Panc1 (cell line): ENCODE data around the gene OIP5. TPM values are rescaled to one million over a fixed set of nuclear protein-coding genes. Genes with fewer than 3 reads are reported as not detected.
A peak's percentile ranks its signal among the peaks of the same experiment; 100 is the strongest.

ENCODE experiments used
- ATAC-seq: fragments of 200-7000 bp; cut with Tn5 transposase; 2 replicates; pipeline ENCODE4 v1.9.1; 2020; ENCODE audit warnings: mild to moderate bottlenecking, moderate library complexity
- BruUV-seq: library from RNA; stranded (reverse); fragments of 400-500 nt; replicated peaks from 2 replicates; lab custom pipeline; 2021; lab: Mats Ljungman, UMichigan
- CTCF ChIA-PET: fragments of 300-600 bp; sonication (Branson Sonifier 250); formaldehyde crosslinking; loops from one replicate; lab custom pipeline; 2022; ENCODE audit warnings: antibody characterized with exemption; lab: Charles Lee
- POLR2A ChIA-PET: fragments of 300-600 bp; sonication (Branson Sonifier 250); formaldehyde crosslinking; loops from one replicate; lab custom pipeline; 2022; ENCODE audit warnings: antibody characterized with exemption; lab: Charles Lee
- DNase-seq: peaks from one replicate; pipeline ENCODE4 v3.0.0-alpha.2; 2010; ENCODE audit warnings: low read depth, low spot score
- H3K27ac ChIP-seq: 2 replicates; pipeline ENCODE4 v1.5.1; 2011; ENCODE audit warnings: mild to moderate bottlenecking, low read length, inconsistent platforms
- H3K27me3 ChIP-seq: fragments of 200-500 bp; sonication (Bioruptor generic); 2 replicates; pipeline ENCODE4 v1.6.0; 2014; ENCODE audit warnings: low read length, inconsistent platforms; ENCODE audit not compliant: control insufficient read depth, insufficient read depth
- H3K36me3 ChIP-seq: fragments of 200-500 bp; sonication (Bioruptor generic); 2 replicates; pipeline ENCODE4 v1.5.1; 2014; ENCODE audit warnings: inconsistent platforms, mild to moderate bottlenecking, low read length, moderate library complexity; ENCODE audit not compliant: control insufficient read depth, insufficient read depth
- H3K4me1 ChIP-seq: 2 replicates; pipeline ENCODE4 v1.5.1; 2011; ENCODE audit warnings: inconsistent platforms, mild to moderate bottlenecking, low read length, moderate library complexity; ENCODE audit not compliant: control insufficient read depth, insufficient read depth
- H3K4me3 ChIP-seq, 2 experiments: 2 replicates each; pipeline ENCODE4 v1.5.1; 2011 to 2012; ENCODE audit warnings: low read depth in 2 of 2, low read length in 2 of 2, mild to moderate bottlenecking in 2 of 2, inconsistent platforms in 1 of 2, moderate library complexity in 1 of 2
- H3K9me3 ChIP-seq: fragments of 200-500 bp; sonication (Bioruptor generic); 2 replicates; pipeline ENCODE4 v1.5.1; 2014; ENCODE audit warnings: low read depth, mild to moderate bottlenecking, inconsistent platforms, low read length, moderate library complexity; ENCODE audit not compliant: control insufficient read depth, insufficient read depth
- POLR2AphosphoS5 ChIP-seq: IDR thresholded peaks from 2 replicates; pipeline ENCODE4 v1.6.1; 2012; ENCODE audit warnings: mild to moderate bottlenecking, low read depth, low read length, moderate library complexity
- REST ChIP-seq, 2 experiments: IDR thresholded peaks; 2 replicates each; pipeline ENCODE4 v1.6.1; 2011 to 2012; ENCODE audit warnings: low read depth in 2 of 2, control low read depth in 1 of 2, low read length in 1 of 2, mild to moderate bottlenecking in 1 of 2, moderate library complexity in 1 of 2; ENCODE audit not compliant: insufficient read depth in 1 of 2
- SIN3A ChIP-seq: IDR thresholded peaks from 2 replicates; pipeline ENCODE4 v1.6.1; 2012; ENCODE audit warnings: low read depth, mild to moderate bottlenecking, low read length, moderate library complexity, borderline replicate concordance; ENCODE audit not compliant: insufficient read depth
- in situ Hi-C: cut with HindIII; loops from 2 replicates; pipeline ENCODE4 v1.10.0; 2016; ENCODE audit warnings: low sequenced_read_pairs, low pct_unique_long_range_greater_than_20kb
- intact Hi-C: fragments of 100-400 bp; cut with micrococcal nuclease; formaldehyde crosslinking; loops from one replicate; pipeline ENCODE4 v1.10.0; 2022; ENCODE audit not compliant: unreplicated experiment
- total RNA-seq: library from RNA; stranded (reverse); gene quantifications from one replicate; pipeline ENCODE4 v1.2.1, GENCODE V29; 2021; ENCODE audit not compliant: unreplicated experiment
- TF ChIP-seq, protein P1 (sequence below): fragments of 450-650 bp; IDR thresholded peaks from 2 replicates; pipeline ENCODE4 v1.5.1; 2017; ENCODE audit warnings: mild to moderate bottlenecking

OIP5 gene
- total RNA-seq, 1 experiment from 2014 or later, result 26.7 TPM

DNA sequence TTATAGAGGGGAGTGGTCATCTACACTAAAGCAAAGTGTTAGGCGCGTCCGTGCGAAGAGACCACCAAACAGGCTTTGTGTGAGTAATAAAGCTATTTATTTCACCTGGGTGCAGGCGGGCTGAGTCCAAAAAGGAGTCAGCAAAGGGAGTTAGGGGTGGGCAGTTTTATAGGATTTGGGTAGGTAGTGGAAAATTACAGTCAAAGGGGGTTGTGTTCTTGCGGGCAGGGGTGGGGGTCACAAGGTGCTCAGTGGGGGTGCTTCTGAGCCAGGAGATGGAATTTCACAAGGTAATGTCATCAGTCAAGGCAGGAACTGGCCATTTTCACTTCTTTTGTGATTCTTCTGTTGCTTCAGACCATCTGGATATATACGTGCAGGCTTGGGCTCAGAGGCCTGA, 47.1 kb downstream of the OIP5 start:
- H3K4me1 ChIP-seq, result peaks cover 2% of the 10 kb centered on the region
- in situ Hi-C loops, result no loop called here
- intact Hi-C loops, result no loop called here
- ChIA-PET CTCF (no interaction called here), POLR2A (interaction anchor here (1.0 kb wide), 1 partner anchor 33 kb away, joined by 10 read pairs; no protein-coding TSS in a partner anchor)
- no peak for ATAC-seq
- DNase-seq, result no peak
- peak overlapping the region; percentile 98 for H3K27ac ChIP-seq
- peaks cover 19% of the 10 kb centered on the region for H3K36me3 ChIP-seq
- H3K9me3 ChIP-seq, result no peaks in the 10 kb centered on the region
- H3K4me3 ChIP-seq, result peak overlapping the region; percentile 93 to 95
- TF ChIP-seq POLR2AphosphoS5, result no peak
- BruUV-seq, result no TSS peak
- no peaks in the 10 kb centered on the region for H3K27me3 ChIP-seq

- no peaks in the 10 kb centered on the region for H3K9me3 ChIP-seq
- peak overlapping the region; percentile 98 for H3K27ac ChIP-seq
- in situ Hi-C loops, result no loop called here
- POLR2A ChIA-PET, result interaction anchor here (1.0 kb wide), 1 partner anchor 34 kb away, joined by 10 read pairs; no protein-coding TSS in a partner anchor
- intact Hi-C loops, result no loop called here
- peaks cover 2% of the 10 kb centered on the region for H3K4me1 ChIP-seq
- DNase-seq (no peak), ATAC-seq (peak; percentile 1; the same call in 1 of the 2 replicates)
- CTCF ChIA-PET, result interaction anchor here (0.5 kb wide), 1 partner anchor 100 kb away, joined by 4 read pairs; no protein-coding TSS in a partner anchor
- TF ChIP-seq POLR2AphosphoS5 (no peak), SIN3A (no peak), REST (IDR thresholded peaks at IDR 0.05; ENCODE audit: insufficient read depth in 1 of 2, low read depth in 2 of 2, low read length in 1 of 2) (no peak)
- TF ChIP-seq, protein P1, sequence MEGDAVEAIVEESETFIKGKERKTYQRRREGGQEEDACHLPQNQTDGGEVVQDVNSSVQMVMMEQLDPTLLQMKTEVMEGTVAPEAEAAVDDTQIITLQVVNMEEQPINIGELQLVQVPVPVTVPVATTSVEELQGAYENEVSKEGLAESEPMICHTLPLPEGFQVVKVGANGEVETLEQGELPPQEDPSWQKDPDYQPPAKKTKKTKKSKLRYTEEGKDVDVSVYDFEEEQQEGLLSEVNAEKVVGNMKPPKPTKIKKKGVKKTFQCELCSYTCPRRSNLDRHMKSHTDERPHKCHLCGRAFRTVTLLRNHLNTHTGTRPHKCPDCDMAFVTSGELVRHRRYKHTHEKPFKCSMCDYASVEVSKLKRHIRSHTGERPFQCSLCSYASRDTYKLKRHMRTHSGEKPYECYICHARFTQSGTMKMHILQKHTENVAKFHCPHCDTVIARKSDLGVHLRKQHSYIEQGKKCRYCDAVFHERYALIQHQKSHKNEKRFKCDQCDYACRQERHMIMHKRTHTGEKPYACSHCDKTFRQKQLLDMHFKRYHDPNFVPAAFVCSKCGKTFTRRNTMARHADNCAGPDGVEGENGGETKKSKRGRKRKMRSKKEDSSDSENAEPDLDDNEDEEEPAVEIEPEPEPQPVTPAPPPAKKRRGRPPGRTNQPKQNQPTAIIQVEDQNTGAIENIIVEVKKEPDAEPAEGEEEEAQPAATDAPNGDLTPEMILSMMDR, result no peak
- H3K27me3 ChIP-seq, result no peaks in the 10 kb centered on the region
- no TSS peak for BruUV-seq
- peaks cover 19% of the 10 kb centered on the region for H3K36me3 ChIP-seq
- peak overlapping the region; percentile 93 to 95 for H3K4me3 ChIP-seq
Measured at GRCh38 chr15:41284427-41285177, 47.8 kb downstream of the OIP5 start.
